Skeletal muscle tissue (tissue), 4 donors: Measurements from ENCODE around the gene ANTXR1. TPM values are rescaled to one million over a fixed set of nuclear protein-coding genes. Genes with fewer than 3 reads are reported as not detected.

Experiments
- H3K27ac ChIP-seq: one replicate; pipeline ENCODE4 v1.7.0; 2013; ENCODE audit warnings: mild to moderate bottlenecking, low read depth, low read length, inconsistent platforms
- H3K27me3 ChIP-seq, 3 donors: one replicate each; pipeline ENCODE4 v1.7.0; 2013; ENCODE audit warnings: low read length in 3 of 3; ENCODE audit not compliant: control insufficient read depth in 3 of 3, insufficient read depth in 3 of 3
- H3K36me3 ChIP-seq, 3 donors: one replicate each; pipeline ENCODE4 v1.7.0; 2013; ENCODE audit warnings: low read length in 3 of 3; ENCODE audit not compliant: control insufficient read depth in 3 of 3, insufficient read depth in 3 of 3
- H3K4me1 ChIP-seq, 3 donors: one replicate each; pipeline ENCODE4 v1.7.0; 2013; ENCODE audit warnings: low read length in 3 of 3, mild to moderate bottlenecking in 3 of 3; ENCODE audit not compliant: control insufficient read depth in 3 of 3, insufficient read depth in 3 of 3
- H3K4me3 ChIP-seq, 3 donors: one replicate each; pipeline ENCODE4 v1.7.0; 2013; ENCODE audit warnings: low read length in 3 of 3
- H3K9ac ChIP-seq, 3 donors: one replicate each; pipeline ENCODE4 v1.7.0; 2013; ENCODE audit warnings: low read length in 3 of 3, mild to moderate bottlenecking in 3 of 3, moderate library complexity in 2 of 3, low read depth in 1 of 3
- H3K9me3 ChIP-seq, 3 donors: one replicate each; pipeline ENCODE4 v1.7.0; 2013; ENCODE audit warnings: low read length in 3 of 3; ENCODE audit not compliant: control insufficient read depth in 3 of 3
- total RNA-seq: library from RNA; depleted of rRNA; stranded (reverse); fragments of >200 nt; gene quantifications from one replicate; pipeline ENCODE4 v1.2.3, GENCODE V29; 2014
- donor health status: Osteomylitis.

Gene ANTXR1
- total RNA-seq, 1 donor from 2014 or later = 86.6 TPM

DNA sequence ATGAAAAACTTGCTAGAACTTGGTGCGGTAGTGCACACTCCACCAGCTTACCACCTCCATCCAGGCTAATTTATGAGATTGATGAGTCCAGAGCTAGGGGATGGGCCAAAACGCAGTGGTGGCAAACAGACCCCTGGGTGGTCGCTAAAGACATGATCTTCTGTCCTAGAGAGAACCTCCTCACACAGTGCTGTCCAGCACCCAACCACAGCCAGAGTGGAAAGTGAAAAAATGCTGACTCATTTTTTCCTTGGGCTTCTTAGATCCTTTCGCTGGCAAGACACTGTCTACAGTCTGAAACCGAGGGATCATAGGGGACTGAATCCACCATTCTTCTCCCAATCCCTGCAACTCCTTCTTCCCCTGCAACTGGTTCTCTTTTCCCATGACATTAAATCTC lies 4.1 kb downstream of the ANTXR1 start:
- Histone ChIP-seq H3K4me1 (peaks cover 21 to 41% (median 28%) of the 10 kb centered on the region in 3 donors), H3K27ac (no peak overlapping the region), H3K36me3 (no peaks in the 10 kb centered on the region), H3K4me3 (peak overlapping the region in 1 of 3 donors; percentile 25), H3K27me3 (peaks cover 0 to 18% (median 15%) of the 10 kb centered on the region in 3 donors), H3K9ac (no peak overlapping the region), H3K9me3 (no peaks in the 10 kb centered on the region)

DNA sequence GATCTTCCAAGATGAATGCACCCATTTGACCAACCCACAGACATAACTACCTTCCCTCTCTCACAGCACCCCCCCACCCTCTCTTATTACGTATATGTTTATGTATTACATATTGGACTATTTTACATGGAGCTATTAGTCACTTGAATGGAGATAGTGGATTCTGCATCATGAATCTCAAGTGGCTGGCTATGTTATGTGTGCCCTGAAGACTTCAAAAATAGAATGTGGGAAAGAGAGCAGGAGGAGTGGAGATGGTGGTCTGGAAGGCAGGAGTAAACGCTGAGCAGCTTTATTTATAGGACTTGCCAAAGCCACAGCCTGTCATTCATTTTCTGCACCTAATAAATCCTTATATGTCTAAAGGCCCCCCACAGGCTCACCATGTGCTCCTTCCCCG lies 4.9 kb downstream of the ANTXR1 start:
- Histone ChIP-seq H3K9me3 (no peaks in the 10 kb centered on the region), H3K27ac (no peak overlapping the region), H3K27me3 (peaks cover 0 to 15% (median 14%) of the 10 kb centered on the region in 3 donors), H3K36me3 (no peaks in the 10 kb centered on the region), H3K9ac (no peak overlapping the region), H3K4me1 (peaks cover 17 to 41% (median 23%) of the 10 kb centered on the region in 3 donors), H3K4me3 (no peak overlapping the region)

DNA sequence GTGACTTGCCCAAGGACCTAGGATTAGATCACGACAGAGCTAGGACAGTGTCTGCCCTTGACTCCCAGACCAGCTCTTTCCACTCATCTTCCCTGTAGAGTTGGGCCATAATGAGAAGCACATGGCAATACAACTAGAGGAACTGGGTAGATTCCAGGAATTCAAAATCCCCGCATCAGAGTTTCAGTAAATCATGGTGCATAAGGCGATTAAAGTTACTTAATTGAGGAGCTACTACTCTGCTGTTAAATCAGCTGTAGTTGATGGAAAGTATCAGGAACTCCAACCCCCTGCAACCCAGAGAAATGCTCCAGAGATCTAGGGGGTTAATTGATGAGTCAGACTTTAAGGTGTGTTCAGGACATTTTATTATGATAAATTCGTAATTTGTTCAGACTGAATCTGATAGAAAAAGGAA lies 5.7 kb downstream of the ANTXR1 start:
- no peaks in the 10 kb centered on the region for H3K36me3 ChIP-seq
- H3K4me1 ChIP-seq = peaks cover 10 to 38% (median 21%) of the 10 kb centered on the region in 3 donors
- H3K9me3 ChIP-seq = no peaks in the 10 kb centered on the region
- H3K4me3 ChIP-seq = no peak overlapping the region
- no peak overlapping the region for H3K27ac ChIP-seq
- peaks cover 0 to 12% (median 9%) of the 10 kb centered on the region in 3 donors for H3K27me3 ChIP-seq
- no peak overlapping the region for H3K9ac ChIP-seq

DNA sequence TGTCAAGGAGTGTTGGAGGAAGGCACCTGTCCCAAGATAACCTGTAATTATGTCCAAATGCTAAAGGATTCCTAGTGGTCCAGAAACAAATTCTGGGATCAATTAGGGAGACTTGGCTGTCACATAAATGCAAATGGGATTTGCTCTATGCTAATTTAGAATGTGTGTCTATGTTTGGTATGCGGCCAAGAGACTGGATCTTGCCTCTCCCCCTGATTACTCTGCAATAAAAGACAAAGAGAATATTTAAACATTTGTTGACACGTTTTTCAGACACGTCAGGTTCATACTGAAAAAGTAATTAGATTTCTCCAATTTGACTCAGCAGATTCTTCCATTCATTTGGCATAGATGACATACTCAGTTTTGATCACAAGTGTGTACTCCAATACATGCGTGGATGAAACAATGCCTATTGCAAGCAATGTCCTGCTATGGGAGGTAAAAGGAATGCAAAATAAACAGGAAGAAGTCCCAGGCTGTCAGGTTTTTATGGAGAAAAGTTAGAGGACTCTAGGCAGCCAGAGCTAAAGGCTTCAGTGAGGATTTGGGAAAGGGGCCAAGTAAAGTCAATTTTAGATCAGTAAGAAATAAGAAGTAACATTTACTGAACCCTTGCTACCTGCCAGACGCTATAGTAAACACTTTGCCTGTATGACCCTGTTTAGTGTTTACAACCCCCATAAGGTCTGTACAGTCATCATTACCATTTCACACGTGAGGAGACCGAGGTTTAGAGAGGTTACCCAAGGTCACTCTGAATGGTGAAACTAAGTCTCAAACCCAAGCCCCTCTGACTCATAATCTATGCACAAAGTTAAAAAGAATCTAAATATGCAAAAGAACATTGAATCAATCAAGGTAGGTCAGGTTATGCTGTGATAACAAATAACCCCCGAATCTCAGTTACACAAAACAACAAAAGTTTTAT lies 7.8 kb downstream of the ANTXR1 start:
- peaks cover 0 to 27% (median 11%) of the 10 kb centered on the region in 3 donors for H3K4me1 ChIP-seq
- H3K27me3 ChIP-seq = peaks cover 0 to 5% (median 0%) of the 10 kb centered on the region in 3 donors
- no peak overlapping the region for H3K9ac ChIP-seq
- no peaks in the 10 kb centered on the region for H3K9me3 ChIP-seq
- H3K27ac ChIP-seq = no peak overlapping the region
- no peak overlapping the region for H3K4me3 ChIP-seq
- no peaks in the 10 kb centered on the region for H3K36me3 ChIP-seq

DNA sequence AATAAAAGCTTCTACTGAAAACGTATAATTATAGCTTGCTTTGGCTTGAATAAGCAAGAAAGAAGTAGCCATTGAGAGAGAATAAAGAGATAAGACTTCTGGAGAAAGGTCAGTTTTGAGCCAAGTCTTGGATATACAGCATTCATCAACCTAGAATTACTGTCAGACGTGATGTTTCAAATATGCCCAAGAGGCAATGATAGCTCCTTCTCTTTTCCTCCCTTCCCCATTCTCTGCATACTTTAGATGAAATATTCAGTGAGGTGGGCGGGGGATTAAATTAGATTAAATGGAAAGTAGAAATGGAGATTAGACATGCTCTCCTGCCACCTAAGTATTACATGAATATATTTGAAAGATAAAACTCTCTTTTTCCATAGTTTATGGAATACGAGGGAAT lies 8.7 kb downstream of the ANTXR1 start:
- no peak overlapping the region for H3K4me3 ChIP-seq
- H3K27ac ChIP-seq = no peak overlapping the region
- H3K27me3 ChIP-seq = peaks cover 0 to 5% (median 0%) of the 10 kb centered on the region in 3 donors
- no peaks in the 10 kb centered on the region for H3K9me3 ChIP-seq
- no peak overlapping the region for H3K9ac ChIP-seq
- peaks cover 0 to 22% (median 11%) of the 10 kb centered on the region in 3 donors for H3K4me1 ChIP-seq
- no peaks in the 10 kb centered on the region for H3K36me3 ChIP-seq

DNA sequence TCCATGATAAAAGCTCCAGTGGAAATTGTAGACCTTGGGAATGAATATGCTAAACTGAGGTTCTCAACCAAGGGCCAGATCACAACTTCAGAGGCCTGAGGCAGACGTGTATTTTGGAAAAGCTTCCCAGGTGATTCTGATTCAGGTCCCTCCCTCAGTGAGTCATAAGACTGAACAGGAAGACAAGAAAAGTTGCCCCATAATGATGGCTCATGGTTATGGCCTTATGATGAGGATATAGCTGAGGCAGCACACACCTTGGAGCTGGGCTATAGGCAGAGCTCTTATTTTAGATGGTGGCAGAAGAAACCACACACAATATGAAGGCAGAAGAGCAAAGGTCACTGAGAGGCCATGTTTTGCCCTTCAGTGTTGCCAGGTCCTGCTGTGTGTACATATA lies 9.6 kb downstream of the ANTXR1 start:
- Histone ChIP-seq H3K4me3 (no peak overlapping the region), H3K4me1 (peaks cover 0 to 17% (median 6%) of the 10 kb centered on the region in 3 donors), H3K9me3 (peaks cover 0 to 3% (median 0%) of the 10 kb centered on the region in 3 donors), H3K9ac (no peak overlapping the region), H3K27me3 (no peaks in the 10 kb centered on the region), H3K36me3 (no peaks in the 10 kb centered on the region), H3K27ac (no peak overlapping the region)

DNA sequence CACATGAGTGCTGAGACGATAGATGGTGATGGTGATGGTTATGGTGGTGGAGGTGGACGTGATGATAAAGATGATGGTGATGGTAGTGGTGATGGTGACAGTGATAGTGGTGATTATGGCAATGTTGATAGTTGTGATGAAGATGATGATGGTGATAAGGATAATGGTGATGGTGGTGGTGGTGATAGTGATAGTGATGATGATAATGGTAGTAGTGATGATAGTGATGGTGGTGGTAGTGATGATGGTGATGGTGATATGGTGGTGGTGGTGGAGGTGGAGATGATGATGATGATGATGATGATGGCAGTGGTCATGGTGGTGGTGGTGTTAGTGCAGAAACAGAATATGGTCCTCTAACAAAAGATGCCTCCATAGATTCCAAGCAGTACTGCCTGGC lies 10.3 kb downstream of the ANTXR1 start:
- H3K27me3 ChIP-seq = no peaks in the 10 kb centered on the region
- no peak overlapping the region for H3K4me3 ChIP-seq
- peaks cover 0 to 3% (median 0%) of the 10 kb centered on the region in 3 donors for H3K9me3 ChIP-seq
- H3K36me3 ChIP-seq = no peaks in the 10 kb centered on the region
- H3K9ac ChIP-seq = no peak overlapping the region
- no peak overlapping the region for H3K27ac ChIP-seq
- H3K4me1 ChIP-seq = peaks cover 0 to 15% (median 6%) of the 10 kb centered on the region in 3 donors

DNA sequence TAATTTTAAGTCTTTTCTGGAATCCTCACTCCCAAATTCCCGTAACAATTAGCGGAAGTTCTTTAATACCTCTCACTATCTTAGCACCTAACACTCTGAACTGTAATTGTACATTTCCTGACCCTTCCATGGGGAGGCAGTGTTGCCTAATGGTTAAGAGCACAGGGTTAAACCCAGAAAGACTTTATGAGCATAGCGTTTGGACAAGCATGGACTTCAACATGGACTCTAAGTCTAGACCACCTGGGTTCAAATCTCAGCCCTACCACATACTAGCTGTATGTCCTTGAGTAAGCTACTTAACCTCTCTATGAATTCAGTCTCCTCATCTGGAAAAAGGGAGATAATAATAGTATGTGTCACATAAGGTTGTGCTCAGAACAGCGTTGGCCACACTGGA lies 13.0 kb downstream of the ANTXR1 start:
- no peak overlapping the region for H3K9ac ChIP-seq

DNA sequence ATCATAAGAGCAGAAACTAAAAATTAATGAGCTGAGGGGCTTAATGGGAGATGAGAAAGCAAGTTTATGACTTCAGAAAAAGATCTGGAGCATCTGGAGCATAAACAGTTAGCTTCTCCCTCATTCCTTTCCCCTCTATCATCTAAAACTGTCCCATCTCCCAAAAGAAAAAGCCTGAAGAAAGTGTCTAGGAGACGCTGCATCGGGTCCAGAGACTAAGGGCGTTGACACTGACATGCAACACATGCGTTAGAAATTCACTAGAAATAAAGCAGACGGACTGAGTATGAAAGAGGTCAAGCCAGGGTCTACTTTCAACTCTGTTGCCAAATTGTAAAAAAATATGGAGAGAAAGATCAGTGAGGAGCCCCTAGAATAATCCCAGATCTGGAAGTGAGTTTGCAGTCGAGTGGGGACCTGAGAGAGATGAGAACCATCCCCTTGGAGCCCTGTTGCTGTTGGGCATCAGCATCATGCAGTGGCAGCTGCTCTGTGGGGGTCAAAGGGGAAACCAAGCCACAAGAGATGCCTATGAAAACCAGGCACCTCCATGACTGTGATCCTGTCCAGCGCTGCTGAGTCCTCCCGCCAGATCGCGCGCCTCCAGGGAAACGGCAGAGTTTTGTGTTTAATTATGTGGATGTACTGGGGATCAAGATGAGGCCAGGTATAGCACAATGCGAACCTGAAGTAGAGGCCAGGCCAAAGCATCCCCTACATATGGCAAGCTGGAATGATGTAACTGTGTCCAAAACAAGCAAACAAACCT lies 13.9 kb downstream of the ANTXR1 start:
- no peaks in the 10 kb centered on the region for H3K4me1 ChIP-seq
- H3K36me3 ChIP-seq = no peaks in the 10 kb centered on the region
- no peaks in the 10 kb centered on the region for H3K27me3 ChIP-seq
- no peak overlapping the region for H3K27ac ChIP-seq
- peaks cover 0 to 3% (median 0%) of the 10 kb centered on the region in 3 donors for H3K9me3 ChIP-seq
- no peak overlapping the region for H3K4me3 ChIP-seq
- no peak overlapping the region for H3K9ac ChIP-seq

More for the DNA sequence above, 13.0 kb downstream of the ANTXR1 start:
- H3K9me3 ChIP-seq = peaks cover 0 to 3% (median 0%) of the 10 kb centered on the region in 3 donors
- no peaks in the 10 kb centered on the region for H3K27me3 ChIP-seq
- H3K4me1 ChIP-seq = peaks cover 0 to under 1% (median under 1%) of the 10 kb centered on the region in 3 donors
- no peaks in the 10 kb centered on the region for H3K36me3 ChIP-seq
- no peak overlapping the region for H3K4me3 ChIP-seq
- H3K27ac ChIP-seq = no peak overlapping the region
